Activated T-helper 2 cell treated with anti-CD3 and anti-CD28 coated beads, Interferon-gamma antibody, Interleukin-2, Interleukin-4, amounts not matched to agents 10 μg/mL and 5 μg/mL and 100 μg/mL, durations not matched to agents 14 hours and 24 hours and 36 hours (primary cell): ENCODE measurements around the gene BMP2K. TPM values are rescaled to one million over a fixed set of nuclear protein-coding genes. Genes with fewer than 3 reads are reported as not detected.
"Not testable (repeated sequence)": the region's sequence is repeated elsewhere in the genome, so short reads cannot be mapped to it uniquely, and the experiment has no call there.

ENCODE experiments used
- DNase-seq: peaks from one replicate; pipeline ENCODE4 v3.0.0; 2021; ENCODE audit warnings: low spot score
- H3K27ac Mint-ChIP-seq: one replicate; pipeline ENCODE4 v1.8.0; 2021; ENCODE audit warnings: mixed read lengths
- H3K27me3 Mint-ChIP-seq: one replicate; pipeline ENCODE4 v1.8.0; 2021; ENCODE audit warnings: low read depth, mixed read lengths
- H3K36me3 Mint-ChIP-seq: one replicate; pipeline ENCODE4 v1.8.0; 2021; ENCODE audit warnings: low read depth, mixed read lengths
- H3K4me1 Mint-ChIP-seq: one replicate; pipeline ENCODE4 v1.8.0; 2021; ENCODE audit warnings: low read depth, mixed read lengths
- H3K4me3 Mint-ChIP-seq: one replicate; pipeline ENCODE4 v1.8.0; 2021; ENCODE audit warnings: low read depth, mild to moderate bottlenecking, moderate library complexity, mixed read lengths
- H3K9me3 Mint-ChIP-seq: one replicate; pipeline ENCODE4 v1.8.0; 2021; ENCODE audit warnings: mixed read lengths
- intact Hi-C: fragments of 100-400 bp; cut with micrococcal nuclease; formaldehyde crosslinking; loops from one replicate; pipeline ENCODE4 v1.15.1; 2023
- total RNA-seq: library from RNA; stranded (reverse); gene quantifications from 2 replicates; pipeline ENCODE4 v1.2.3, GENCODE V29; 2022

Gene BMP2K
- total RNA-seq, 1 donor from 2014 or later, result 14.6 TPM

DNA sequence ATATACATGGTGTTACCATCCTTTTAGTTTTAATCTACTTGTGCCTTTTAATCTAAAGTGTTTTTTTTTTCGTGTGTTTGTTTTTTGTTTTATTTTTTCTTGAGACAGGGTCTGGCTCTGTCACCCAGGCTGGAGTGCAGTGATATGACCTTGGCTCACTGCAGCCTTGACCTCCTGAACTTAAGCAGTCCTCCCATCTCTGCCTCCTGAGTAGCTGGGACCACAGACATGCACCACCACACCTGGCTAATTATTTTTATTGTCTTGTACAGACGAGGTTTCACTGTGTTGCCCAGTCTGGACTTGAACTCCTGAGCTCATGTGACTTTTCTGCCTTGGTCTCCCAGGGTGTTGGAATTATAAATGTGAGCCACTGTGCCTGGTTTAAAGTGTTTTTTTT, 33.1 kb downstream of the BMP2K start:
- H3K4me3 Mint-ChIP-seq, result no peak overlapping the region
- H3K36me3 Mint-ChIP-seq, result peaks cover 27% of the 10 kb centered on the region
- H3K27ac Mint-ChIP-seq, result no peak overlapping the region
- no peak for DNase-seq
- H3K9me3 Mint-ChIP-seq, result peaks cover 26% of the 10 kb centered on the region
- H3K27me3 Mint-ChIP-seq, result no peaks in the 10 kb centered on the region
- intact Hi-C loops, result no loop called here
- peaks cover 2% of the 10 kb centered on the region for H3K4me1 Mint-ChIP-seq

DNA sequence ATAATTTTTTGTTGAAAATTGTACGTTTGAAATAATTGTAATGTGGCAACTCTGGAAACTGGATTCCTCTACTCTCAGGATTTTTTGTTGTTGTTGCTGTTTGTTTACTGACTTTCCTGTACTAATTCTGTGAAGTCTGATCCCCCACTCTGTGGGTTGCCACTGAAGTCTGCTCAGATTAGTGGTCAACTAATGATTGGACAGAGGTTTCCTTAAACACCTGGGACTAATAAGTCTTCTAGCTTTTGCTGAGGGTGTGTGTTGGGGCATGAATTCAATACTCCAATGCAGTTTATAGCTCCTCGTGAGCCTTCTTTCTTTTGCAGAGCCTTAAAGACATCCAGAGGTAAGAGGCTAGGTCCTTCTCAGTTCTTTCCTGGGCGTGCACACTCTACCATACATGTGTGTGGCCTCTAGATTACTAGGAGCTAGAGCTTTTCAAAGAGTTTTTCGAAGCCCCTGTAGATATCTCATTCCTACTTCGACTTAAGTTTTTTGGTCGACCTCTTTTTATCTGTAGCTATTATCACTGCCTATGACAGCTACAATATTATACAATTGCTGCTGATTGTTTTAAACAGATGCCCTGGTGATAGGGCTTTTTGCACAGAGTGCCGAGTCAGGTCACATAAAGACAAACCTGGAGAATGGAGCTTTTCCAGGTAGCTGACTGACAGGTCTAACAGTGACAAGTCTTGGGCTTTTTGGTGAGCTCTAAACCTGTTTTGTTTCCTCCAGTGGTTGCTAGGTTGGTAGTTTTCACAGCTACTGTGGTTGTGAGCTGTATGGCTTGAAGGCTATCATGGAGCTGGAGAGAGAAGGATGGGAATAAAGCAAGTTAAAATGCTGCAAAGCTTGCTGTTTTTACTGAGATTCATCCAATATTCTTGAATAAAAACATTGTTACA, 34.0 kb downstream of the BMP2K start:
- H3K36me3 Mint-ChIP-seq, result peaks cover 25% of the 10 kb centered on the region
- intact Hi-C loops, result no loop called here
- H3K27ac Mint-ChIP-seq, result no peak overlapping the region

DNA sequence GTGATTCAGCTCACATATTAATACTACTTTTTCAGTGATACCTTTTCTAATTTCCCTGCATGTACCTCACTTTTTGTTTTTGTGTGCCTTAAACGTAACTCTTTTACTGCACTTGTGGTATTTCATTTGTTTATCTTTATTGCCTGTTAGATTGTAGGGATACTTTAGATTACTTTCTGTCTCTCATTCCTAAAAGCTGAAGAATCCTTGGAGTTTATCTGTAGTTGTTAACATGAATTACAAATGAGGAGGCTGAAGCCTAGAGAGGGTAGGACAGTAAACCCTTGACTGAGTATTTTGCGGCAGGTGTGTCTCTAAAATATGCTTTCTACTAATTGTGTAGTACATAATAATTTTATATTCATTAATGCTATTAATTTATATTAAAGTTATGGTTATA, 34.9 kb downstream of the BMP2K start:
- Mint-ChIP-seq H3K27me3 (no peaks in the 10 kb centered on the region), H3K36me3 (peaks cover 24% of the 10 kb centered on the region), H3K9me3 (peaks cover 29% of the 10 kb centered on the region), H3K27ac (no peak overlapping the region), H3K4me3 (no peak overlapping the region), H3K4me1 (peaks cover 2% of the 10 kb centered on the region)
- no peak for DNase-seq
- intact Hi-C loops, result no loop called here

More for the DNA sequence above, 34.0 kb downstream of the BMP2K start:
- H3K4me1 Mint-ChIP-seq, result peaks cover 2% of the 10 kb centered on the region
- peaks cover 29% of the 10 kb centered on the region for H3K9me3 Mint-ChIP-seq
- no peak for DNase-seq
- H3K4me3 Mint-ChIP-seq, result no peak overlapping the region
- no peaks in the 10 kb centered on the region for H3K27me3 Mint-ChIP-seq

DNA sequence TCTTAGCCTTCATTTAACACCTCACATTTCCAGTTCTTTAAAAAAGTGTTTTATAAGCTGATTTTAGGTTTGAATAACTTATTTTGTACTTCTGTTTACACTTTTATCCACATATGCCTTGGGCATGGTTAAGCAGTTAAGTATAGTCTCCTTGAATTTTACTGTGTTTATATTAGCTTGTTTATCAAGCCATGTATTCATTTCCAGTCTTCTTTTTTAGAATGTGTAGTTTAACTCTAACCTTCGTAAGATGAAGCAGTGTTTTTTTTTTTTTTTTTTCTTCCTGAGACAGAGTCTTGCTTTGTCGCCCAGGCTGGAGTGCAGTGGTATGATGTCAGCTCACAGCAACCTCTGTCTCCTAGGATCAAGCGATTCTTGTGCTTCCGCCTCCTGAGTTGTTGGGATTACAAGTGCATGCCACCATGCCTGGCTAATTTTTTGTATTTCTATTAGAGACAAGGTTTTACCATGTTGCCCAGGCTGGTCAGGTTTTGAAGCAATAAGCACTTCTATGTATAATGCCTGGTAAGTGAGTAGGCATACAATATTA, 42.5 kb downstream of the BMP2K start:
- Mint-ChIP-seq H3K4me3 (no peak overlapping the region), H3K4me1 (peaks cover 4% of the 10 kb centered on the region), H3K27ac (no peak overlapping the region), H3K36me3 (peaks cover 4% of the 10 kb centered on the region), H3K27me3 (no peaks in the 10 kb centered on the region), H3K9me3 (peaks cover 9% of the 10 kb centered on the region)
- intact Hi-C loops, result no loop called here
- no peak for DNase-seq

DNA sequence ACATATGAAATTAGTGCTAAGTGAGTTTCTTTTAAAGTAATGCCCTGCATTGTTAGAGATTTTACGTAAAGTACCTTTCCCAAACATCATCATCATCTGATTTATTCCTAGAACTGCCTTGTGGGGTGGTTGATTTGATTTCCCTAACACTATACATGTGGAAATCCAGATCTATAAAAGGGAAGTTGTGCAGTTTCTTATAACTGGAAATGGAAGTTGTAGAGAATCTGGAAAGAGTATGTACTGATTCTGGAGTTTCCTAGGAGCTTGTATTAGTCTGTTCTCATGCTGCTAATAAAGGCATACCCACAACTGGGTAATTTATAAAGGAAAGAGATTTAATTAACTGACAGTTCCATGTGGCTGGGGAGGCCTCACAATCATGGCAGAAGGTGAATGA, 47.9 kb downstream of the BMP2K start:
- no peak for DNase-seq
- no peak overlapping the region for H3K27ac Mint-ChIP-seq
- intact Hi-C loops, result no loop called here
- H3K36me3 Mint-ChIP-seq, result peaks cover 16% of the 10 kb centered on the region
- no peaks in the 10 kb centered on the region for H3K4me1 Mint-ChIP-seq
- no peaks in the 10 kb centered on the region for H3K9me3 Mint-ChIP-seq
- H3K4me3 Mint-ChIP-seq, result no peak overlapping the region
- no peaks in the 10 kb centered on the region for H3K27me3 Mint-ChIP-seq

DNA sequence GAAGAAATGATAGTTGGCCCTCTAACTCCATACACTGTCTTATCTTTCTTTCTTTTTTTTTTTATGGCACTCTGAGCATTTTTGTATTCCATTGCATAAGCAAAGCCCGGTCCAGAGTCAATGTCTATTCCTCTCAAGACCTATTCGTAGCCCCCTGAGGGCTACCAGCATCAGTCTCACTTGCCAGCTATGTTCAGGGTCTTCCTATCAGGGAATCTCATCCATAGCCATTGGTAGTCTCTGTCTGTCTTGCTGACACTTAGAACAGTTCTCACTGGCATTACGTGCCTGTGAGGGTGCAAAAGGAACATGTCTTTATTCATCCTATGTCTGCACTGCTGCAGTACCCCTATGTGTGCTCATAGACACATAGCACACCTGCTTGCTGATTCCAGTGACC, 51.0 kb downstream of the BMP2K start:
- Mint-ChIP-seq H3K27me3 (no peaks in the 10 kb centered on the region), H3K36me3 (peaks cover 25% of the 10 kb centered on the region), H3K9me3 (no peaks in the 10 kb centered on the region), H3K4me3 (no peak overlapping the region), H3K4me1 (no peaks in the 10 kb centered on the region), H3K27ac (no peak overlapping the region)
- intact Hi-C loops, result no loop called here
- no peak for DNase-seq

DNA sequence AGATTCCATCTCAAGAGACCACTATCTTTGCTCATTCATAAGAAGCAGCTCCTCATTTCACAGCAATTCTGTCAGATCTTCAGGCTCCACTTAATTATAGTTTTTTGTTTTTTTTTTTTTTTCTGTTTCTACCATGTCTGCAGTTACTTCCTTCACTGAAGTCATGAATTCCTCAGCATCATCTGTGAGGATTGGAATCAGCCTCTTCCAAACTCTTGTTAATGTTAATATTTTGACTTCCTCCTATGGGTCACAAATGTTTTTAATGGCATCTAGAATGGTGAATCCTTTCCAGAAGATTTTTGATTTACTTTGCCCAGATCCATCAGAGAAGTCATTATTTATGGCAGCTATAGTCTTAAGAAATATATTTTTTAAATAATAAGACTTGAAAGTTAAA, 53.1 kb downstream of the BMP2K start:
- no peaks in the 10 kb centered on the region for H3K9me3 Mint-ChIP-seq
- peaks cover 25% of the 10 kb centered on the region for H3K36me3 Mint-ChIP-seq
- intact Hi-C loops, result no loop called here
- H3K4me1 Mint-ChIP-seq, result no peaks in the 10 kb centered on the region
- H3K27ac Mint-ChIP-seq, result no peak overlapping the region
- no peaks in the 10 kb centered on the region for H3K27me3 Mint-ChIP-seq
- DNase-seq, result no peak
- no peak overlapping the region for H3K4me3 Mint-ChIP-seq

DNA sequence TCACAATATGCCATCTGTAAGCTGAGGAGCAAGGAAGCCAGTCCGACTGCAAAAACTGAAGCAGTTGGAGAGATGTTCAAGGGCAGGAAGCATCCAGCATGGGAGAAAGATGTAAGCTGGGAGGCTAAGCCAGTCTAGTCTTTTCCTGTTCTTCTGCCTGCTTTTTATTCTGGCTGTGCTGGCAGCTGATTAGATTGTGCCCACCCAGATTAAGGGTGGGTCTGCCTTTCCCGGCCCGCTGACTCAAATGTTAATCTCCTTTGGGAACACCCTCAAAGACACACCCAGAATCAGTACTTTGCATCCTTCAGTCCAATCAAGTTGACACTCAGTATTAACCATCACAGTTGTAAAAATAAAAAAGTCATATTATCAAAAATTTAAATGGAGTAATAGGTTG, 63.5 kb downstream of the BMP2K start:
- H3K36me3 Mint-ChIP-seq, DNase-seq, H3K4me3 Mint-ChIP-seq, H3K27ac Mint-ChIP-seq, H3K9me3 Mint-ChIP-seq, intact Hi-C loops, H3K4me1 Mint-ChIP-seq, H3K27me3 Mint-ChIP-seq: not testable (repeated sequence)

DNA sequence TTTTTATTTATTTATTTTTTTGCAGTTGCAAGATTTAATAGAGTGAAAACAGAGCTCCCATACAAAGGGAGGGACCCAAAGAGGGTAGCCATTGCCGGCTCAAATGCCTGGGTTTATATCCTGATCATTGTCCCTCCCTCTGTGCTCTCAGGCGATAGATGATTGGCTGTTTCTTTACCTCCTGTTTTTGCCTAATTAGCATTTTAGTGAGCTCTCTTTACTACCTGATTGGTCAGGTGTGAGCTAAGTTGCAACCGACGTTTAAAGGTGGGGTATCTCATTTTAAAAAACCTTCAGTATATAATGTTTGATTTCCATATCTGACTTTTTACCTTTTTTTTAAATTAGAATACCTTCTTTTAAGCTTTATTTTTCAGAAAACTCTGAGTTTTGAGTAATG, 64.1 kb downstream of the BMP2K start:
- H3K4me1 Mint-ChIP-seq, H3K27ac Mint-ChIP-seq, H3K4me3 Mint-ChIP-seq, H3K9me3 Mint-ChIP-seq, H3K27me3 Mint-ChIP-seq, intact Hi-C loops, H3K36me3 Mint-ChIP-seq, DNase-seq: not testable (repeated sequence)

DNA sequence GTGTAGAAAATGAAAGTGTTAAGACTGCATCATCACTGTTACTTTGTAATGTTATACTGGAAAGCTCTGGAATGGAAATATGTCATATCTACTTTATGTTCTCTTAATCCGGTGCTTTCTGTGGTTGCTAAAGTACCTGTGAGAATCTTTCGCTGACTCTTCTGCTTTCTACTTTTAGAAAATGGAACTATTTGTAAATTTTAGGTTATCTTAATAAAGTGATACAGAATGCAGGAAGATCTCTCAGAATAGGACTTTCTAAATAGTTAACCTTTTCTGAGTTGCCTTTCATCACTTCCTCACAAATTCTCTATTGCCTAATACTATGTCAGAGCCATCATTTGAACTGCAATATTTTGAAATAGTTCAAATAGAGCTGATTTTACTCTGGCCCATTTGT, 69.3 kb downstream of the BMP2K start:
- Mint-ChIP-seq H3K36me3 (peaks cover 7% of the 10 kb centered on the region), H3K4me3 (no peak overlapping the region), H3K27ac (no peak overlapping the region), H3K27me3 (no peaks in the 10 kb centered on the region), H3K4me1 (peaks cover 3% of the 10 kb centered on the region), H3K9me3 (no peaks in the 10 kb centered on the region)
- intact Hi-C loops, result no loop called here
- no peak for DNase-seq

DNA sequence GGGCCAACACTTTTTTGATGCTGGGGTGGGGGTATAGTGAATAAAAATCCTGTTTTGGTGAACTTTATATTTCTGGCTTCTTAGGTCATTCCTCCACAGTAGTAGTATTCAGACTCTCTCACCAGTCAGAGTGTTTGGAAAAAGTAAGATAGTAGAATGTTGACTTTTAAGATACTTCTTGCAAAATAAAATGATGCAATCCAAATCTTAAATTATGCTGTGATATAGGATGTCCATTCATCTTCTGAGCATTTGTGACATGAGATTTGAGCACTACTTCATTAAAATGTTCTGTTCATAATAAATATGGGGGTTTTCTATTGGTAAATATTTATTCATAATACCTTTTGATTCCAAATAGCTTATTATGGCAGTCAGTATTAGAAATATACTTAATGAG, 70.1 kb downstream of the BMP2K start:
- Mint-ChIP-seq H3K4me1 (peaks cover 3% of the 10 kb centered on the region), H3K4me3 (no peak overlapping the region), H3K27ac (no peak overlapping the region), H3K27me3 (no peaks in the 10 kb centered on the region), H3K36me3 (peaks cover 7% of the 10 kb centered on the region), H3K9me3 (no peaks in the 10 kb centered on the region)
- intact Hi-C loops, result no loop called here
- DNase-seq, result no peak

DNA sequence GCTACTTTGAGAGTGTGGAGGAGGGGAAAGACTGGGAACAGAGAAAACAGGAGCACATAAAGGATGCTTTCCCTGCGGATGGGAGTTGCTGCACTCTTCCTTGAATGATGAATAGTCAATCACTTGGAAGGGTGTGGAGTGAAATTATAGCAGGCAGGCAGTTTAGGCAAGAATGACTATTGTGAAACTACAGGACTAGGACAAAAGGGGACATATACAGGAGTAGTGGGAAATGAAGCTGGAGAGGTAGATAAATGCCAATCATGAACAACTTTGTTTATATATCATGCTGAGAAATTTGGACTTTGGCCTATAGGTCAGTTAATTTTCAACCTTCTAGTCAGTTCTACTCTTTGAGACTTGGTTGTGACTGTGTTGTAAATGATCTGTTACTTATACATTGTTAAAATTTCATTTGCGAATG, 86.2 kb downstream of the BMP2K start:
- intact Hi-C loops, result loop anchor here (5.0 kb wide), 3 partner anchors 85 to 900 kb away; partner anchors contain the start of gene BMP2K
- H3K36me3 Mint-ChIP-seq, result peaks cover 3% of the 10 kb centered on the region

DNA sequence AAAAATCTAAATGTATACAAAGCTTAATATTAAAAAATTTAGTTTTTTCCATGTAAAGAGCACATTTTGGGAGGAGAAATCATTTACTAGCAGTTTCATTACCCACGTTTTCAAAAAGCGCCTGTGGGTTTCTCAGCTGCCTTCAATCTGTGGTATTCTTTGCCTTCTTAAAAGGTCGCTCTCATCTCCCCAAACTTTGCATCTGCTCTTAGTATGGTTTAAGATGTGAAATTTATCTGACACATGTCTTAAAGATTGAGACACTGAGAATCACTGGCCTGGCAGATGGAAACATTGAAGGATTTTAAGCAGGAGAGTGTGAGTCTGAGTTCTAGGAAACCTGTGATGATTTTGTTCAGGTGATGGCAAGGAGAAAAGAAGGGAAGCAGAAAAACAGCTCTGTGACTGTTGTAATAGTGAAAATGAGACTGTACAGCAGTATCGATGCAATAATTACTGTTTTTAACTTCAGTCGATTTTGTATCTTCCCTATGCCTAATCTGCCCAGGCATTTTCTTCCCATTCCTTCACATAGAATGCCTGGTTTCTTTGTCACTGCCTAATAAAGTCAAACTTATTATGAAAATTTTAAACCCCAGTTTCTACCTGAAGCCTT, 87.2 kb downstream of the BMP2K start:
- no peak for DNase-seq
- Mint-ChIP-seq H3K27ac (no peak overlapping the region), H3K36me3 (peaks cover 7% of the 10 kb centered on the region), H3K9me3 (no peaks in the 10 kb centered on the region), H3K27me3 (no peaks in the 10 kb centered on the region), H3K4me3 (no peak overlapping the region), H3K4me1 (peaks cover 2% of the 10 kb centered on the region)
- intact Hi-C loops, result loop anchor here (5.0 kb wide), 3 partner anchors 86 to 901 kb away; partner anchors contain the start of gene BMP2K

More for the DNA sequence above, 86.2 kb downstream of the BMP2K start:
- DNase-seq, result no peak
- Mint-ChIP-seq H3K27ac (no peak overlapping the region), H3K27me3 (no peaks in the 10 kb centered on the region), H3K4me1 (peaks cover 2% of the 10 kb centered on the region), H3K9me3 (no peaks in the 10 kb centered on the region), H3K4me3 (no peak overlapping the region)
